ENCODE measurements around the gene TBX15.

DNA sequence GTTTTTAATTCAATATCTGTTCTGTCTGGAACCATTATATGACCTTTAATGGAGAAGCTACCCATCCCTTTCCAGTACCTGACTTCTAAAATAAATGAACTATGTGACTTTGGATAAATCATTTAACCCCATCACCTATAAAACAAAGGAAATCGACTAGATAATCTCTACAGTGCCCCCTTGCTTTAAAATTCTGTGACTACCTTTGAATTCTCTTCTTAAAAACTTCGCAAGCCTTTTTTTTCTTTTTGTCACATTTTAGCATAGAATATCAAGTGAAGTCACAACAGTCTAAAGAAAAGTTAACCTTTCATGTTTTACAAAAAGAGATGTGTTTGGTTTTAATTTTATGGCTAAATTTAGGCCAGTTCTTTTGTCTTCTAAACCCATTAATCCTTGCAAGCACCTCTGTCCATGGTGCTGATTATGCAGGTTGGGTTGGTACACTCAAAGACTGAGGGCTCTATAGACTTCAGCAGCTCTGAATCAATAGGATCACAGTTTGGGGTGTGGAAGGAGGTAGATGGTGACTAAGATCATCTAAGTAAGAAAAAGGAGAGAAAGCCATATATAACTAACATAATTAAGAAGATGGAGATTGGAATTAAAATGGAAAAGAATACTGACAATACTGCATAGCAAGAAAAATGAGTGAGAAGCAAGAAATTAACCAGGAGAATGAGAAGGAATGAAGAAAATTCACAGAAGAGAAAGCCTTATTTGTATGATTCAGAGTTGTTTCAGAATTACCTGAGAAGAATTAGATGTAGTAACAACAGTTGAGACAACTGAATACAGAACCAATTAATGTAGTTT, 59.2 kb downstream of the TBX15 start:
- TF ChIP-seq, protein P1, sequence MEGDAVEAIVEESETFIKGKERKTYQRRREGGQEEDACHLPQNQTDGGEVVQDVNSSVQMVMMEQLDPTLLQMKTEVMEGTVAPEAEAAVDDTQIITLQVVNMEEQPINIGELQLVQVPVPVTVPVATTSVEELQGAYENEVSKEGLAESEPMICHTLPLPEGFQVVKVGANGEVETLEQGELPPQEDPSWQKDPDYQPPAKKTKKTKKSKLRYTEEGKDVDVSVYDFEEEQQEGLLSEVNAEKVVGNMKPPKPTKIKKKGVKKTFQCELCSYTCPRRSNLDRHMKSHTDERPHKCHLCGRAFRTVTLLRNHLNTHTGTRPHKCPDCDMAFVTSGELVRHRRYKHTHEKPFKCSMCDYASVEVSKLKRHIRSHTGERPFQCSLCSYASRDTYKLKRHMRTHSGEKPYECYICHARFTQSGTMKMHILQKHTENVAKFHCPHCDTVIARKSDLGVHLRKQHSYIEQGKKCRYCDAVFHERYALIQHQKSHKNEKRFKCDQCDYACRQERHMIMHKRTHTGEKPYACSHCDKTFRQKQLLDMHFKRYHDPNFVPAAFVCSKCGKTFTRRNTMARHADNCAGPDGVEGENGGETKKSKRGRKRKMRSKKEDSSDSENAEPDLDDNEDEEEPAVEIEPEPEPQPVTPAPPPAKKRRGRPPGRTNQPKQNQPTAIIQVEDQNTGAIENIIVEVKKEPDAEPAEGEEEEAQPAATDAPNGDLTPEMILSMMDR (IDR thresholded peaks at IDR 0.05 in 2 of 3, conservative IDR thresholded peaks at IDR 0.05 in 1 of 3; ENCODE audit: insufficient read depth in 2 of 3, low read depth in 1 of 3, low read length in 3 of 3) = no peak
- TF ChIP-seq ZKSCAN8 (CRISPR knock-in tag; IDR thresholded peaks at IDR 0.05) (no peak), TBP (optimal IDR thresholded peaks at IDR 0.05; ENCODE audit: low read depth, low read length) (no peak)
- TF ChIP-seq, protein P2, sequence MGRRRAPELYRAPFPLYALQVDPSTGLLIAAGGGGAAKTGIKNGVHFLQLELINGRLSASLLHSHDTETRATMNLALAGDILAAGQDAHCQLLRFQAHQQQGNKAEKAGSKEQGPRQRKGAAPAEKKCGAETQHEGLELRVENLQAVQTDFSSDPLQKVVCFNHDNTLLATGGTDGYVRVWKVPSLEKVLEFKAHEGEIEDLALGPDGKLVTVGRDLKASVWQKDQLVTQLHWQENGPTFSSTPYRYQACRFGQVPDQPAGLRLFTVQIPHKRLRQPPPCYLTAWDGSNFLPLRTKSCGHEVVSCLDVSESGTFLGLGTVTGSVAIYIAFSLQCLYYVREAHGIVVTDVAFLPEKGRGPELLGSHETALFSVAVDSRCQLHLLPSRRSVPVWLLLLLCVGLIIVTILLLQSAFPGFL (CRISPR knock-in tag; IDR thresholded peaks at IDR 0.05) = no peak
- TF ChIP-seq, protein P3, sequence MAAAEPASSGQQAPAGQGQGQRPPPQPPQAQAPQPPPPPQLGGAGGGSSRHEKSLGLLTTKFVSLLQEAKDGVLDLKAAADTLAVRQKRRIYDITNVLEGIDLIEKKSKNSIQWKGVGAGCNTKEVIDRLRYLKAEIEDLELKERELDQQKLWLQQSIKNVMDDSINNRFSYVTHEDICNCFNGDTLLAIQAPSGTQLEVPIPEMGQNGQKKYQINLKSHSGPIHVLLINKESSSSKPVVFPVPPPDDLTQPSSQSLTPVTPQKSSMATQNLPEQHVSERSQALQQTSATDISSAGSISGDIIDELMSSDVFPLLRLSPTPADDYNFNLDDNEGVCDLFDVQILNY (CRISPR knock-in tag; IDR thresholded peaks at IDR 0.05) = no peak
